ENCODE data around the gene CRIP2. TPM values are rescaled to one million over a fixed set of nuclear protein-coding genes. Genes with fewer than 3 reads are reported as not detected.

CRIP2 gene
- total and polyA plus RNA-seq, 2 of the 13 experiments (the other 11 are each of a cell fraction or from before 2014, with no cell fraction given) = 31.6 to 37.9 TPM

GRCh38 chr14:105527381-105527825 is 52.8 kb downstream of the CRIP2 start (continued):
- TF ChIP-seq PPARG (CRISPR knock-in tag; conservative IDR thresholded peaks at IDR 0.05) (no peak), RARA (CRISPR knock-in tag; IDR thresholded peaks at IDR 0.05) (no peak), ZSCAN31 (CRISPR knock-in tag; IDR thresholded peaks at IDR 0.05; ENCODE audit: low read depth) (no peak), ZNF777 (CRISPR knock-in tag; IDR thresholded peaks at IDR 0.05) (no peak), E2F1 (CRISPR knock-in tag; IDR thresholded peaks at IDR 0.05) (no peak), TFAP4 (IDR thresholded peaks at IDR 0.05; ENCODE audit: borderline replicate concordance, low read depth) (no peak), ZNF20 (CRISPR knock-in tag; IDR thresholded peaks at IDR 0.05) (no peak), ZNF792 (CRISPR knock-in tag; IDR thresholded peaks at IDR 0.05) (no peak), CENPX (CRISPR knock-in tag; IDR thresholded peaks at IDR 0.05) (no peak), DMAP1 (CRISPR knock-in tag; IDR thresholded peaks at IDR 0.05) (no peak), ZNF761 (CRISPR knock-in tag; conservative IDR thresholded peaks at IDR 0.05) (0 out of 2 replicates have a peak, but pooled peaks have one; percentile 7), ZNF768 (CRISPR knock-in tag; IDR thresholded peaks at IDR 0.05) (no peak), SMAD9 (CRISPR knock-in tag; IDR thresholded peaks at IDR 0.05) (no peak), NCOA2 (CRISPR knock-in tag; IDR thresholded peaks at IDR 0.05) (no peak), ARID4A (CRISPR knock-in tag; IDR thresholded peaks at IDR 0.05; ENCODE audit: borderline replicate concordance) (no peak; the same call in 1 of the 2 replicates), NKX3-1 (CRISPR knock-in tag; IDR thresholded peaks at IDR 0.05) (no peak), FOXA1 (IDR thresholded peaks at IDR 0.05) (no peak), FOXA1 (CRISPR knock-in tag; IDR thresholded peaks at IDR 0.05) (no peak), ZEB1 (IDR thresholded peaks at IDR 0.05; ENCODE audit: insufficient replicate concordance, low read depth) (no peak), TBL1XR1 (IDR thresholded peaks at IDR 0.05; ENCODE audit: borderline replicate concordance, low read length, partially characterized antibody) (no peak), ZNF251 (CRISPR knock-in tag; IDR thresholded peaks at IDR 0.05) (no peak), ZSCAN22 (CRISPR knock-in tag; IDR thresholded peaks at IDR 0.05) (no peak), ATRX (CRISPR knock-in tag; IDR thresholded peaks at IDR 0.05; ENCODE audit: borderline replicate concordance) (no peak), AGO2 (optimal IDR thresholded peaks at IDR 0.05; ENCODE audit: low read depth, low read length) (peak; percentile 5), MATR3 (CRISPR knock-in tag; IDR thresholded peaks at IDR 0.05) (no peak), ZFY (CRISPR knock-in tag; IDR thresholded peaks at IDR 0.05) (peak; percentile 12; the same call in 1 of the 2 replicates), TBP (CRISPR knock-in tag; IDR thresholded peaks at IDR 0.05) (no peak), SMARCC2 (IDR thresholded peaks at IDR 0.05) (no peak), ZNF550 (CRISPR knock-in tag; IDR thresholded peaks at IDR 0.05; ENCODE audit: borderline replicate concordance) (no peak), ZNF674 (CRISPR knock-in tag; IDR thresholded peaks at IDR 0.05; ENCODE audit: low read depth) (0 out of 2 replicates have a peak, but pooled peaks have one; percentile 22)

Data from HepG2 (cell line).